Brain pericyte (primary cell): ENCODE results near the gene TUFT1.
A peak's percentile ranks its signal among the peaks of the same experiment; 100 is the strongest.
"Not testable (repeated sequence)": the region's sequence is repeated elsewhere in the genome, so short reads cannot be mapped to it uniquely, and the experiment has no call there.

Source experiments
- DNase-seq: peaks from one replicate; pipeline ENCODE4 v3.0.0-alpha.2; 2012; ENCODE audit warnings: low read depth, low spot score

Gene TUFT1

DNA sequence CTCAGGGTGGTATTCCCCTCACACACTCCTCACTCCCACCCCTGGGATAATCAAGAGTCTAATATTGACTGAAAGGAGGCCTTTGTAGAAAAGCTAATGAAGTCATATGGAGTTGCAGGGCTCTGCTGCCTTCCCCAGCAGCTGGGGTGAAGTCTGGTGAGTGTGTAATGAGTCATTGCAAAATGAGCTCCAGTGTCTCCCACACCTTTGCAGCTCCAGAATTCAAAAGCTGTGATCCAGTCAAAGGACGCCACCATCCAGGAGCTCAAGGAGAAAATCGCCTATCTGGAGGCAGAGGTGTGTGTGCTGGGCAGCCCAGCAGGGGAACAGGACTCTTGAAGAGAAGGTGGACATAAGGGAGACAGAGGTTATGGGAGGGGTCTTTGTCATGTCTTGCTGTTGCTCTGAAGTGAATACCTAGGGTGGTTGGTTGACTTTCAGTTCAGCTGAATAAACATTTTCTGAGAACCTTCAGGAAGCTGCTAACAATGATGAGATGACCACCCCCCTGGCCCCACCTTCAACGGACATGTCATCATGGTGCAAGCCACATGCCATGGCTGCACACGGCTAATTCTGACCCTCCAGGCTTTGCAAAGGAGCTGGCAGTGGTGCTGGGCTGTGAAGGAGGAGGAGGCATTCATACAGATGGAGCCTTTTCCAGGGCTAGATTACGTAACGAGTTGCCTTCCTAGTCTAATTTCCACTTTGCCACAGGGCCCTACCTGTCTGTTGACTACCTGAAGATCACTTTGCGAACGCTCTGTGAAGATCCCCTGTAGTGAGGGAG lies 39.5 kb downstream of the TUFT1 start:
- DNase-seq = no peak

DNA sequence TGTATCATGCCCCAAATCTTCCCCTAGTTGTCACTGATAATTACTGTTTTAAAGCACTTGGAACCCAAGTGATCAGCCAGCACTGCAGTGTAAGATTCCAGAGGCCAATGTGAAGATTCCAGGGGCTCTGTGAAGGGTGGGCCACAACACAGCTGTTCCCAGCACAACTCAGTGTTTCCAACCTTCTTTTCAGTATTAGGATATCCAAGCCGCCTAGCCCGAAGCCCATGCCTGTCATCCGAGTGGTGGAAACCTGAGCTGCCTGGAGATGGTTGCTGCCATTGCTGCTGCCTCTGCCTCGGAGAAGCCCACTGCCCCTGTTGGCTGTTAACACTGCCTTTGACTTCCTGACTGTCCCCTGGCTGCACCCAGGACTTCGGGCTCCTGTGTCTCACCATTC lies 41.3 kb downstream of the TUFT1 start:
- no peak for DNase-seq

DNA sequence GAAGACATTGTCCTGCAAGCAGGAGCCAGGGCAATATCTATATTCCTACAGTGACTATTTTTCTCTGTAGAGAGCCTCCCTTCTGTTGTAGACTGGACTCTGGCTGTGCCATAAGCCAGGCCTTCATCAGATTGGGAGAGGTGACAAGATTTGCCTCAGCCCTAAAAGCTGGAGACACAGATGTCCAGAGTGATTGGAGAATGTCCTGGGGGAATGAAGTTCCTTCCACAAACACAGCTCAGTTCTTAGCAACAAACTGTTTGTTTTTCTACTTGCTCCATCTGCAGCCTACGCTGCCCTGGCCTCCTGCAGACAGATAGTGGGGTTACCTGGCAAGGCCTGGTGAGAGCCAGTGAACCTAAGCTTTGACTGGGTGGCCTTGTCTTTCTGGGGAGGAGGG lies 41.8 kb downstream of the TUFT1 start:
- no peak for DNase-seq

DNA sequence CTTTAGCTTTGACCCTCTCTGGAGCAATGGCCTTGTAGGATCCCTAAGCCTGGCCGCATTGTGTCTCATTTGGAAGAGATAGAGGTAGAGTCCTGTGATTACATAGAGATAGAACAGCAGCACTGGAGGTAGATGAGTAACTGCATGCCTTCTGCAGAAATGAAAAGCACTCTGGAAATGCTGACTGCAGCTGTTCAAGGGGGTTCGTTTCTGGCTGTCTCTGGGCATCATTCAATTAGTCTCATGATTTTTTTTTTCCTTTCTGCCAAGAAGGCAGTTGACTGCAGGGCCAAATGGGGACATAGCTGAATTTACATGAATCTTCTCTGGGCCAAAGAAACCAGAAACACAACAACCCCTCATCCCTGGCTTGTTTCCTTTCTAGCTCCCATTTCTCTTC lies 43.7 kb downstream of the TUFT1 start:
- no peak for DNase-seq

DNA sequence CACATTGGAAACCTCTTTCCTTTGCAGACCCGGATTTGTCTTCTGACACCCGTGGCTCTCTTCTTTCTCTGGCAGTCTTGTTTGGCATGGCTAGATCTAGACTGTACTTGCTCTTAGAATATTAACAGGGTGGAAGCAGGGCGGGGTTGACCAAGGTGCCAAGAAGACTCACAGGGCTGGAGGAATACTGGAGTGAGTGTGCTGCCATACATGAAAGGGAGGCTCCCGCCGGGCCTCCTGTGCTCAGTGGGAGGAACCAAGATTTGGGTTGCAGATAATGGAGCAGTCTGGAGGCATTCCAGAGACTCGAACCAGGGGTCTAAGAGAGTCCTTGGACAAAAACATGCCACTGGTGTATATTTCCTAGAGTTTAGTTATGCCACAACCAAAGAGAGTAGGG lies 44.2 kb downstream of the TUFT1 start:
- DNase-seq = no peak

- DNase-seq = no peak
Observed at GRCh38 chr1:151584780-151585179, 44.7 kb downstream of the TUFT1 start.

DNA sequence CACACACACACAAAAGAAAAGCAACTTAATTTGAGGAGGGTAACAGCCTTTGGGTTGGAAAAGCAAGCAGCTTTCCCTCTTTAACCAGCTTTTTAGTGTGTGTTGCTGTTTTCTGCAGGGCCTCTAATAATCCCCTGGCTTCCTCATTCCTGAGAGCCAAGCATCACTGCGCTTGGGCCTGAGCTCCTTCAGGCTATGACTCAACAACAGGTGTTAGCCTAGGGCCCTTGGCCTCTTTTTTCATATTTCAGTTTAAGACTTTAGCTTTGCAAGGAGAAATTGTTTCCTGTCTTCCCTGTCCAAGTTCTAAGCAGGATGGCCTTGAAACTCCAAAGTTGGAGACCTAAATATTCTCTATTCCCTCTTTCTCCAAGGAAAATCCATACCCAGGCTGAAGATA lies 45.5 kb downstream of the TUFT1 start:
- DNase-seq = no peak

GRCh38 chr1:151590961-151591360 lies 50.9 kb downstream of the TUFT1 start:
- no peak for DNase-seq

DNA sequence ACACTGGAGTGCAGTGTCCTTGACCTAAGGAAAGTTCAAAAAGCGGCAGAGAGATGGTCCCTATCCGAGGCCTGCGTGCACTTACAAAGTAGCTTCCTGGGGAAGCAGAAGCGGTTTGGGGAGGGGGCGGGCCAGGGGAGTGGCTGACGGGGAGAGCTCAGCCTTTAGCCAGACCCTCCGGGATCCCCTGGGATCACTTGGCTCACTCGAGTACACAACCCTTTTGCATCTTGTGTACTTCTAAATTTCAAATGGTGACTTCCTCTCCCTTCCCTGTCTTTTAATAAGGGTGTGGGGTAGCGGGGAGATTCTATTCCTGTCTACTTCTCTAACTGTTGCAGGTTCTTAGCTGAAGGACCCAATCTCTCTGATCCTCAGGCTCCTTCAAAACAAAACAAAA lies 53.6 kb downstream of the TUFT1 start:
- DNase-seq = no peak

DNA sequence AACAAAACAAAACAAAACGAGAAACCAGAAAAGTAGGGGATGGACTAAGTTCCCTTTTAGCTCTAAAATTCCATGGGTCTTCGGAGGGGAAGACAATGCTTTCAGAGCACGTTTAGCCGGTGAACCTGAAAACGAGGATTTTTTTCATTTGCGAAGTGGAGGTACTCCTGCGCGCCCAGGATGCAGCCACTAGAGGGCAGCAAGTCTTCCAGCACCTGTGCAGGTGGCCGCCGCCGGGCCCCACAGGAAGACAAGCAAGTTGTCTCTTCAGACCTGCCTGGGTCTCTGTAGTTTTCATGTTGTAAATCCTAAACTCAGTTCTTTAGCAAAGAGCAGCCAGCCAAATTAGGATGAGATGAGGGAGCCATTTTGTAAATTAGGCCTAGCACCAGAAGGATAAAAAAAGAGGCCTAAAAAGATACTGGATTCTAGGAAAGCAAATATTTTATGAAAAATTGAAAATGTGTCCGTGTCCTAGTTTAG lies 54.1 kb downstream of the TUFT1 start:
- no peak for DNase-seq

GRCh38 chr1:151596166-151596953 lies 56.3 kb downstream of the TUFT1 start:
- no peak for DNase-seq

DNA sequence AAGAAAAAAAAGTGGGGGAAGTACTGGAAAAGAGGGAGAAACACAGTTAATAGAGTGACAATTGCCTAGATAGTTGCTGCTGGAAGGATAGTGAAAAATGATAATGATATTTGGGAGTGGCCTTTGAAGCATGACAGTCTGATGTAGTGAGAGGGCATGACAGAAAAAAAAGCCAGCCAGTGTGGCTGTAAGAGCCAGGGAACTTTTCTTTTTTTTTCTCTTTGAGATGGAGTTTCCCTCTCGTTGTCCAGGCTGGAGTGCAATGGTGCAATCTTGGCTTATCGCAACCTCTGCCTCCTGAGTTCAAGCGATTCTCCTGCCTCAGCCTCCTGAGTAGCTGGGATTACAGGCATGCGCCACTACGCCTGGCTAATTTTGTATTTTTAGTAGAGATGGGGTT lies 62.4 kb downstream of the TUFT1 start:
- DNase-seq = not testable (repeated sequence)

DNA sequence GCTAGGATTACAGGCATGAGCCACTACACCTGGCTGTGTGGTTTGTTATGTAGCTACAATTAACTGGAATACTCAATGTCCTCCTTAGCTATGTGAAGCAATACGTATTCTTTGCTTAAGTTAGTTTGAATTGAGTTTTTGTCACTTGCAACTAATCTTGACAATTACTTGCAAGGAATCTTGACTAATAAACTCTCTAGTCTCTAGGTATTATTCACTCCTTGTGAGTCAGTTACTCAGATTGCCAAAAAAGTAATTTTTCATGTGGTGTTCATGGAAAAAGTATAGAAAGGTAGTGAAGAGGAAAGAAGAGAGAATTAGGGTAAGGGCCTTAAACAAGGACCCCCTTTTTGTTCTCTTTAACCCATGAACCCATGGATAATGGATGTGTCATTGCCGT lies 64.2 kb downstream of the TUFT1 start:
- DNase-seq = no peak

- DNase-seq = no peak
Observed at GRCh38 chr1:151606384-151606783, 66.3 kb downstream of the TUFT1 start.

GRCh38 chr1:151606857-151607256 lies 66.7 kb downstream of the TUFT1 start:
- DNase-seq = no peak

- no peak for DNase-seq
Observed at GRCh38 chr1:151610142-151610541, 70.0 kb downstream of the TUFT1 start.

DNA sequence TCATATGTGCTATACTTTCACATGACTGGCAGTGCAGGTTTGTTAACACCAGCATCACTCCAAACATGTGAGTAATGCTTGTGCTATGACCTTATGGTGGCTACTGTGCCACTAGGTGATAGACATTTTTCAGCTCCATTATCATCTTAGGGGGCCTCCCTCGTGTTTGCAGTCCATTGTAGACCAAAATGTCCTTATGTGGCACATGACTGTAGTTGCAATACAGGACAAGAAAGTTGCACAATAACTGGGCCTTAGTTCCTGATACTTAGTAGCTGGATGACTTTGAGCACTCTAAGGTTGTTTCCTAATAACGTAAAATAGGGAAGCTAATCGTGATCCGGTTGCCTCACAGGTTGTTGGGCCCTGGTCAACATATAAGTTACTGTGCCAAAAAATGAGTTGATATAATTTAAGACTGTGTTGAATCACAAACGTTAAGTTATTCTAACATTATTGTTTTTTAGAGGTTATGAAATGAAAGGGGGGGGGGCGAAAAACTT lies 71.2 kb downstream of the TUFT1 start:
- DNase-seq = no peak

DNA sequence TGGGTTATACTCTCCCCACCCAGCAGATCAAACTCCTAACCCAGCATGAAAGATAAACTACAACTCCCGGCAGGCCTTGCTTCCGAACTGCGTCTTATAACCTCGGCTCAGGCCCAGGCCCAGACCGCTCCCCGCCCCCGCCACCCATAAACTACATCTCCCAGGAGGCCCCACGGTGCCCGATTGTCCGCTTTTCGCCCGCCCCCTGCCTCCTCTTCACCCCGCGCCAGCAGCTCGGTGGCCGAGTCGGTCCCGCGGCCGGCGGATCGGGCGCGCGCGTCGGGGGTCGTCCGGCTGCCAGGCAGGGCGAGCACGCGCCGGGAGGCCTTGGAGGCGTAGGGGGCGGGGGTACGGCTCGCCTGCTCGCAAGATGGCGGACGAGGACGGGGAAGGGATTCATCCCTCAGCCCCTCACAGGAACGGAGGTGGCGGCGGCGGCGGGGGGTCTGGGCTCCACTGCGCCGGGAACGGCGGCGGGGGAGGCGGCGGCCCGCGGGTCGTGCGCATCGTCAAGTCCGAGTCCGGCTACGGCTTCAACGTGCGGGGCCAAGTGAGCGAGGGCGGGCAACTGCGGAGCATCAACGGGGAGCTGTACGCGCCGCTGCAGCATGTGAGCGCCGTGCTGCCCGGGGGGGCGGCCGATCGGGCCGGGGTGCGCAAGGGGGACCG lies 71.9 kb downstream of the TUFT1 start, which contains the start of gene SNX27:
Gene SNX27, plus strand, starts transcription at position 219 of the 669 bp plus-strand sequence. Its CDS starts 152 bp downstream, at position 371.
- DNase-seq = peak; percentile 57

DNA sequence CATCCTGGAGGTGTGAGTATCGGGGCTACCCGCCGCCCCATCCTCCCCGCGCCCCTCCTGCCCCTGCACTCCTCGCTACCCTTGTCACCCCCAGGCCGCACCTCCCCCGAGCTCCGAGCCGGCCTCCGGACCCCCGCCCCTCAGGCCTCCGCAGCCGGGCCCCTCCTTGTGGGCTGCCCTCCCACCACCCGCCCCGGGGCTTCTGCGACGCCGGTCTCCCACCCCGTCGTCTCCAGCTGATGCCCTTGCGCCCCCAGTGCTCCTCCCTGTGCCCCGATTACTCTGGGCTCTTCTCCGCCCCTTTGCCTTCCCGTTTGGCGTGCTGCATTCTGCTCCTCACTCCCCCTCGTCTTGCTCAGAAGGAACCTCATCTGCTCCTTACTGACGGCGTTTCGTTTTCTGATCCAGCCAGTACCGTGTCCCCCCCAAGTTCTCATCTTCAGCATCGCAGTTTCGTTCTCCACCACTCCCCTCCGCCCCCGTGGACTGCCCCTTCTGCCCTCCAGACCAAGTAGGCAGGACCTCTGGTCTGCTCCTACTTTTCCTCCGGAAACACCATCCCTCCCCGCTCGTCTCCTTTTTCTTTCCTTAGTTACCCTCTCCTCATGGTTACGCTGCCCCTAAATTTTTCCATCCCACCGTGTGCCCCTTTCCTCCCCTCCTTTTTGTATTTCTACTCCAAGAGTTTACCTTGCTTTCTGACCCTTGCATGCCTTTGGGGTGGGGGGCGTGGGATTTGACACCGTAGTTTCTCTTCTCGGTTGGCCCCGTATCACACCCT lies 72.6 kb downstream of the TUFT1 start:
- DNase-seq = no peak

GRCh38 chr1:151613282-151613780 lies 73.2 kb downstream of the TUFT1 start:
- no peak for DNase-seq
